PC-9 (cell line): ENCODE measurements around the gene PCGF1. TPM values are rescaled to one million over a fixed set of nuclear protein-coding genes. Genes with fewer than 3 reads are reported as not detected.

Experiments used
- BruUV-seq: library from RNA; stranded (reverse); fragments of 400-500 nt; replicated peaks from 2 replicates; lab custom pipeline; 2021; lab: Mats Ljungman, UMichigan
- CTCF ChIA-PET: fragments of 300-600 bp; sonication (Branson Sonifier 250); formaldehyde crosslinking; loops from one replicate; lab custom pipeline; 2022; ENCODE audit warnings: antibody characterized with exemption; lab: Charles Lee
- POLR2A ChIA-PET: fragments of 300-600 bp; sonication (Branson Sonifier 250); formaldehyde crosslinking; loops from one replicate; lab custom pipeline; 2022; ENCODE audit warnings: antibody characterized with exemption; ENCODE audit not compliant: unreplicated experiment; lab: Charles Lee
- DNase-seq, 2 experiments: peaks; one replicate each; pipeline versions ENCODE4 v3.0.0 to v3.0.0-alpha.2; 2015 to 2022; ENCODE audit warnings: mixed read lengths in 1 of 2
- H2AFZ ChIP-seq: fragments of 200-600 bp; sonication (generic); 2 replicates; pipeline ENCODE4 v1.8.1; 2017; ENCODE audit warnings: antibody characterized with exemption
- H3F3A ChIP-seq: fragments of 200-600 bp; sonication (generic); 2 replicates; pipeline ENCODE4 v1.8.1; 2017; ENCODE audit warnings: antibody characterized with exemption, mild to moderate bottlenecking, low read depth; ENCODE audit not compliant: insufficient read depth
- H3K27ac ChIP-seq: fragments of 200-600 bp; sonication (generic); 2 replicates; pipeline ENCODE4 v1.6.1; 2016; ENCODE audit warnings: mixed run types
- H3K27me3 ChIP-seq: fragments of 200-600 bp; sonication (generic); 2 replicates; pipeline ENCODE4 v1.6.1; 2016; ENCODE audit warnings: low read depth, mixed run types; ENCODE audit not compliant: insufficient read depth
- H3K36me3 ChIP-seq: fragments of 200-600 bp; sonication (generic); 2 replicates; pipeline ENCODE4 v1.6.1; 2016; ENCODE audit warnings: low read depth, mixed run types
- H3K4me1 ChIP-seq: fragments of 200-600 bp; sonication (generic); replicated peaks from 2 replicates; pipeline ENCODE4 v1.6.1; 2016; ENCODE audit warnings: mixed run types; ENCODE audit not compliant: insufficient read depth
- H3K4me2 ChIP-seq: fragments of 200-600 bp; sonication (generic); 2 replicates; pipeline ENCODE4 v1.6.1; 2017; ENCODE audit warnings: mixed run types
- H3K4me3 ChIP-seq: fragments of 200-600 bp; sonication (generic); 2 replicates; pipeline ENCODE4 v1.6.1; 2016; ENCODE audit warnings: mixed run types
- H3K79me2 ChIP-seq: fragments of 200-600 bp; sonication (generic); 2 replicates; pipeline ENCODE4 v1.6.1; 2017; ENCODE audit warnings: low read depth, mixed run types
- H3K9me2 ChIP-seq: fragments of 200-600 bp; sonication (generic); 2 replicates; pipeline ENCODE4 v1.8.1; 2017; ENCODE audit warnings: mild to moderate bottlenecking; ENCODE audit not compliant: insufficient read depth
- H3K9me3 ChIP-seq: fragments of 200-600 bp; sonication (generic); 2 replicates; pipeline ENCODE4 v1.8.1; 2016; ENCODE audit warnings: low read depth; ENCODE audit not compliant: insufficient read depth
- H4K20me1 ChIP-seq: fragments of 200-600 bp; sonication (generic); 2 replicates; pipeline ENCODE4 v1.8.1; 2017; ENCODE audit not compliant: insufficient read depth
- EZH2 ChIP-seq: fragments of 200-600 bp; sonication (generic); IDR thresholded peaks from 2 replicates; pipeline ENCODE4 v1.8.0; 2017; ENCODE audit warnings: antibody characterized with exemption, low read depth
- intact Hi-C: fragments of 100-400 bp; cut with micrococcal nuclease; formaldehyde crosslinking; loops from one replicate; pipeline ENCODE4 v1.10.0; 2022; ENCODE audit not compliant: unreplicated experiment
- total RNA-seq: library from RNA; stranded (reverse); gene quantifications from 2 replicates; pipeline ENCODE4 v1.2.3, GENCODE V29; 2021
- TF ChIP-seq, protein P1 (sequence below): fragments of 200-600 bp; sonication (generic); conservative IDR thresholded peaks from 2 replicates; pipeline ENCODE4 v1.6.1; 2017; ENCODE audit warnings: mixed run types, antibody characterized with exemption, mild to moderate bottlenecking, moderate library complexity

The PCGF1 gene
- total RNA-seq, 1 experiment from 2014 or later: 31.3 TPM

DNA sequence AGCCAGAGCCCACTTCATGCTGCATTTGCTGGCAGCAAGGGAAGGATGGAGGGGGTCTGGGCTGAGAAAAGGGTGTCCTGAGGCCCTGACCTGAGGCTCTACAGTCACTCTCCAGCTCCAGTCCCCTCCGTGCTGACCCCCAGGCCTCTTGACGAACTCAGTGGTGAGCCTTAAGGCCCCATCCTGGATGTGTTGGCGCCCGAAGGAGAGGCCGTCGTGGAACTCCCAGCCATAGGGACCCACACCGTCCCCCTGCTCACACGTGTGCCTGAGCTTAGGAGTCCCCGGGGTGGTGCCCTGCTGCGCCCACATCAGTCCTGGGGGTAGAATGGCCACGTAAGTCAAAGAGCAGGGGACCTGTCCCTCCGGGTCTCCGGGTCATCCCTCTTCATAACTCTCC is 43.1 kb downstream of the PCGF1 start:
- Histone ChIP-seq H4K20me1 (no peaks in the 10 kb centered on the region), H3K9me3 (no peaks in the 10 kb centered on the region), H3K79me2 (peaks cover 29% of the 10 kb centered on the region), H3K27me3 (no peaks in the 10 kb centered on the region), H3K4me1 (peaks cover 16% of the 10 kb centered on the region), H3K4me3 (peak overlapping the region; percentile 95), H3K27ac (0 out of 2 replicates have a peak overlapping the region, but pooled peaks have one; percentile 50), H3F3A (peaks cover 29% of the 10 kb centered on the region; the same call in 1 of the 2 replicates), H2AFZ (peak overlapping the region; percentile 87), H3K9me2 (no peaks in the 10 kb centered on the region), H3K36me3 (peaks cover 15% of the 10 kb centered on the region), H3K4me2 (peak overlapping the region; percentile 92)
- intact Hi-C loops: no loop called here
- POLR2A ChIA-PET: interaction anchor here (0.5 to 0.7 kb wide), 2 partner anchors 43 to 310 kb away, joined by 6 to 13 read pairs; no protein-coding TSS in a partner anchor
- DNase-seq: no peak
- CTCF ChIA-PET: no interaction called here
- BruUV-seq: TSS peak; percentile 20
- TF ChIP-seq, protein P1, sequence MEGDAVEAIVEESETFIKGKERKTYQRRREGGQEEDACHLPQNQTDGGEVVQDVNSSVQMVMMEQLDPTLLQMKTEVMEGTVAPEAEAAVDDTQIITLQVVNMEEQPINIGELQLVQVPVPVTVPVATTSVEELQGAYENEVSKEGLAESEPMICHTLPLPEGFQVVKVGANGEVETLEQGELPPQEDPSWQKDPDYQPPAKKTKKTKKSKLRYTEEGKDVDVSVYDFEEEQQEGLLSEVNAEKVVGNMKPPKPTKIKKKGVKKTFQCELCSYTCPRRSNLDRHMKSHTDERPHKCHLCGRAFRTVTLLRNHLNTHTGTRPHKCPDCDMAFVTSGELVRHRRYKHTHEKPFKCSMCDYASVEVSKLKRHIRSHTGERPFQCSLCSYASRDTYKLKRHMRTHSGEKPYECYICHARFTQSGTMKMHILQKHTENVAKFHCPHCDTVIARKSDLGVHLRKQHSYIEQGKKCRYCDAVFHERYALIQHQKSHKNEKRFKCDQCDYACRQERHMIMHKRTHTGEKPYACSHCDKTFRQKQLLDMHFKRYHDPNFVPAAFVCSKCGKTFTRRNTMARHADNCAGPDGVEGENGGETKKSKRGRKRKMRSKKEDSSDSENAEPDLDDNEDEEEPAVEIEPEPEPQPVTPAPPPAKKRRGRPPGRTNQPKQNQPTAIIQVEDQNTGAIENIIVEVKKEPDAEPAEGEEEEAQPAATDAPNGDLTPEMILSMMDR: no peak
- TF ChIP-seq EZH2: no peak

DNA sequence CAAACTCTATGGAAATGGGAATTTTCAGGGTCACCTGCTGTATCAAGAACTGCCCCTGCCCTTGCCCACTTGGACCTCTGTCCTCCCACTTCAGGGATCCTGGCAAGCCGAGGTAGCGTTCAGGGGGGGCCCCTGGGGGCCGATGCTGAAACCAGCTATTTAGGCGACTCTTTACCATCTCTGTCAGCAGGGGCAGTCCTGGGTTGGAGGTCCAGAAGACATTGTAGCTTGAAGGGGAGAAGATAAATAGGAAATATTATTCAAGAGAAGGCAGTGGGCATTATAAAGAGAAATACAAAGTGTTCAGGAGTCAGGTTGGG is 44.7 kb downstream of the PCGF1 start:
- no peak overlapping the region for H3K4me3 ChIP-seq
- DNase-seq: no peak
- H3K36me3 ChIP-seq: peaks cover 15% of the 10 kb centered on the region
- no peak for TF ChIP-seq EZH2
- TF ChIP-seq, protein P1: no peak
- H4K20me1 ChIP-seq: no peaks in the 10 kb centered on the region
- BruUV-seq: no TSS peak
- peaks cover 18% of the 10 kb centered on the region for H3K4me1 ChIP-seq
- no peak overlapping the region for H2AFZ ChIP-seq
- POLR2A ChIA-PET: no interaction called here
- H3K4me2 ChIP-seq: no peak overlapping the region
- intact Hi-C loops: no loop called here
- H3K9me3 ChIP-seq: no peaks in the 10 kb centered on the region
- no peaks in the 10 kb centered on the region for H3K27me3 ChIP-seq
- H3F3A ChIP-seq: peaks cover 27% of the 10 kb centered on the region; the same call in 1 of the 2 replicates
- CTCF ChIA-PET: no interaction called here
- no peaks in the 10 kb centered on the region for H3K9me2 ChIP-seq
- H3K27ac ChIP-seq: no peak overlapping the region
- H3K79me2 ChIP-seq: peaks cover 32% of the 10 kb centered on the region

DNA sequence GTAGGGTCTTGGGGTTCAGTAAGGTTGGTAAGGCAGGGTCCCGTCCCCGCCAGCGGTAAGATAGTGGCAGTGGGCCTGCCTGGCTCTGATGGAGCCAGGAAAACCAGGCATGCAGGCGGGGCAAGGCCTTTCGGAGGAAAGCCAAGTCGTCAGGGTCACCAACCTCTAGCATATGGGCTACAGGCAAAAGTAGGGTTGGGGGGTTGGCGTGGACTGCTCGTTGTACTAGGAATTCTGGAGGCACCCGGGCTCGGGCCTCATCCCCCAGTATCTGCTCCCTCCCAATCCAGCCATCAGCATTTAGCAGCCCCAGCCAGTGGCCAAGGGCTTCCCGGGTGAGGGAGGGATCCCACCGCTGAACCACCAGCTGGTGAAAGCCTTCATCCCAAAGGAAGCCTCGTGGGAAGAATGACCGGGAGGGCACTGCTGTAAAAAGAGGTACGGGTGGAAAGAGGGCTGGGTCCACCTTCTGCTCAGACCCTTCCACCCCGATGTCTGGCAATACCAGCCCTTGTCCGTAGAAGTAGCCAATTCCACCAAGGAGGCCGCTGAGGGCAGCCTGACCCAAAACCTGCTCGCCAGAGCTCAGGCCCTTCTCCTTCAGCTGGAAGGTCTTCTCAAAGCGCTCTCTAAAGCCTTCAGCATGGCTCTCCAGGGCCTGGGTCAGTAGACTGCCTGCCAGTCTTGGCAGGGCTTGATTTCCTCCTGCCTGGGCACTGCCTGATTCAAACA is 45.3 kb downstream of the PCGF1 start:
- Histone ChIP-seq H3K4me1 (peaks cover 22% of the 10 kb centered on the region), H3K36me3 (peaks cover 15% of the 10 kb centered on the region), H3K27ac (no peak overlapping the region), H4K20me1 (no peaks in the 10 kb centered on the region), H2AFZ (no peak overlapping the region), H3K27me3 (no peaks in the 10 kb centered on the region), H3F3A (peaks cover 22% of the 10 kb centered on the region; the same call in 1 of the 2 replicates), H3K9me3 (no peaks in the 10 kb centered on the region), H3K9me2 (no peaks in the 10 kb centered on the region), H3K79me2 (peaks cover 32% of the 10 kb centered on the region), H3K4me2 (no peak overlapping the region), H3K4me3 (no peak overlapping the region)
- CTCF ChIA-PET: interaction anchor here (0.5 kb wide), 1 partner anchor 24 kb away, joined by 4 read pairs; no protein-coding TSS in a partner anchor
- intact Hi-C loops: no loop called here
- BruUV-seq: no TSS peak
- POLR2A ChIA-PET: no interaction called here
- DNase-seq: no peak
- TF ChIP-seq EZH2: no peak
- TF ChIP-seq, protein P1: no peak
